PFSK-1 (cell line): ENCODE results near the gene SEMG1.

Experiments used
- FOXP2 ChIP-seq: optimal IDR thresholded peaks from 2 replicates; pipeline ENCODE3; 2011; ENCODE audit warnings: borderline replicate concordance, control low read depth, inconsistent platforms; ENCODE audit not compliant: insufficient read depth; ENCODE audit errors: extremely low read length, extremely low read depth
- POLR2AphosphoS5 ChIP-seq: IDR thresholded peaks from 2 replicates; pipeline ENCODE4 v1.6.1; 2012; ENCODE audit warnings: low read depth, mild to moderate bottlenecking, control low read depth, low read length, moderate library complexity
- REST ChIP-seq, 2 experiments: IDR thresholded peaks; 2 replicates each; pipeline versions ENCODE4 v1.6.1 to v1.8.0; 2011 to 2012; ENCODE audit warnings: low read depth in 2 of 2, low read length in 2 of 2, control low read depth in 1 of 2, inconsistent platforms in 1 of 2, mild to moderate bottlenecking in 1 of 2, moderate library complexity in 1 of 2; ENCODE audit not compliant: insufficient read depth in 1 of 2
- SIN3A ChIP-seq: IDR thresholded peaks from 2 replicates; pipeline ENCODE4 v1.6.1; 2012; ENCODE audit warnings: mild to moderate bottlenecking, low read length, moderate library complexity, borderline replicate concordance; ENCODE audit not compliant: insufficient read depth
- TAF1 ChIP-seq: IDR thresholded peaks from 2 replicates; pipeline ENCODE4 v1.6.1; 2012; ENCODE audit warnings: low read length, control low read depth, borderline replicate concordance; ENCODE audit not compliant: insufficient read depth

The SEMG1 gene

GRCh38 chr20:45173522-45173921 is 33.3 kb upstream of the SEMG1 start:
- TF ChIP-seq FOXP2 (no peak), POLR2AphosphoS5 (no peak), TAF1 (no peak), REST (IDR thresholded peaks at IDR 0.05; ENCODE audit: insufficient read depth in 1 of 2, low read depth in 2 of 2, low read length in 2 of 2) (no peak), SIN3A (no peak)

GRCh38 chr20:45174434-45175364 is 32.1 kb upstream of the SEMG1 start, which contains the start of gene PI3:
Gene PI3, plus strand, starts transcription at chr20:45174902. Its CDS starts 21 bp downstream, at chr20:45174923.
- TF ChIP-seq REST (IDR thresholded peaks at IDR 0.05; ENCODE audit: insufficient read depth in 1 of 2, low read depth in 2 of 2, low read length in 2 of 2), result no peak
- TF ChIP-seq POLR2AphosphoS5, result no peak
- TF ChIP-seq SIN3A, result no peak
- TF ChIP-seq TAF1, result no peak
- TF ChIP-seq FOXP2, result no peak

GRCh38 chr20:45176526-45177267 is 30.1 kb upstream of the SEMG1 start:
- TF ChIP-seq SIN3A, result no peak
- no peak for TF ChIP-seq FOXP2
- TF ChIP-seq TAF1, result no peak
- TF ChIP-seq POLR2AphosphoS5, result no peak
- TF ChIP-seq REST (IDR thresholded peaks at IDR 0.05; ENCODE audit: insufficient read depth in 1 of 2, low read depth in 2 of 2, low read length in 2 of 2), result no peak

GRCh38 chr20:45179166-45179565 is 27.7 kb upstream of the SEMG1 start:
- no peak for TF ChIP-seq REST (IDR thresholded peaks at IDR 0.05; ENCODE audit: insufficient read depth in 1 of 2, low read depth in 2 of 2, low read length in 2 of 2)
- no peak for TF ChIP-seq FOXP2
- TF ChIP-seq TAF1, result no peak
- no peak for TF ChIP-seq SIN3A
- no peak for TF ChIP-seq POLR2AphosphoS5
